Astrocyte (in vitro differentiated cells and primary cell): ENCODE data around the gene KPNA5.

Experiments used
- CTCF ChIP-seq: IDR thresholded peaks from 2 replicates; pipeline ENCODE4 v1.5.1; 2011; ENCODE audit warnings: low read depth, mild to moderate bottlenecking, inconsistent platforms, low read length, moderate library complexity; ENCODE audit not compliant: insufficient read depth
- EZH2 ChIP-seq: IDR thresholded peaks from 2 replicates; pipeline ENCODE4 v1.6.1; 2012; ENCODE audit warnings: mild to moderate bottlenecking, low read length, inconsistent platforms; ENCODE audit not compliant: insufficient read depth

- TF ChIP-seq CTCF = no peak
- no peak for TF ChIP-seq EZH2
These were observed 19.4 kb upstream of the KPNA5 start for GRCh38 chr6:116661594-116661993.
